RWPE1 (cell line): ENCODE data around the gene FXN.

ENCODE experiments used
- CTCF ChIA-PET: fragments of 350-600 bp; sonication (Branson Sonifier 250); formaldehyde crosslinking; extraction: SDS; loops from one replicate; lab custom pipeline; 2021; lab: Yijun Ruan, JAX
- POLR2A ChIA-PET: fragments of 400-600 bp; formaldehyde crosslinking; extraction: SDS; loops from one replicate; lab custom pipeline; 2020; ENCODE audit warnings: antibody characterized with exemption; ENCODE audit not compliant: low non-redundant PET; lab: Yijun Ruan, JAX
- DNase-seq: peaks from one replicate; pipeline ENCODE4 v3.0.0; 2012; ENCODE audit warnings: low spot score
- H3K27ac ChIP-seq: fragments of 450-650 bp; 2 replicates; pipeline ENCODE4 v1.5.1; 2017
- CTCF ChIP-seq: fragments of 450-650 bp; conservative IDR thresholded peaks from 2 replicates; pipeline ENCODE4 v1.5.1; 2017; ENCODE audit warnings: low read depth, mild to moderate bottlenecking

The FXN gene

GRCh38 chr9:69058101-69058500 is 22.5 kb downstream of the FXN start:
- no peak for TF ChIP-seq CTCF
- no peak for DNase-seq
- POLR2A ChIA-PET: no interaction called here
- no peak overlapping the region for H3K27ac ChIP-seq
- CTCF ChIA-PET: no interaction called here

GRCh38 chr9:69060766-69061165 is 25.2 kb downstream of the FXN start:
- POLR2A ChIA-PET: no interaction called here
- no peak for TF ChIP-seq CTCF
- no peak for DNase-seq
- CTCF ChIA-PET: no interaction called here
- H3K27ac ChIP-seq: no peak overlapping the region

GRCh38 chr9:69062195-69062594 is 26.6 kb downstream of the FXN start:
- DNase-seq: no peak
- CTCF ChIA-PET: no interaction called here
- no peak overlapping the region for H3K27ac ChIP-seq
- TF ChIP-seq CTCF: no peak
- POLR2A ChIA-PET: no interaction called here

- CTCF ChIA-PET: no interaction called here
- no peak for TF ChIP-seq CTCF
- no peak overlapping the region for H3K27ac ChIP-seq
- DNase-seq: no peak
- POLR2A ChIA-PET: no interaction called here
Observed at GRCh38 chr9:69063839-69064238, 28.3 kb downstream of the FXN start.

- POLR2A ChIA-PET: no interaction called here
- TF ChIP-seq CTCF: no peak
- no peak for DNase-seq
- CTCF ChIA-PET: no interaction called here
- no peak overlapping the region for H3K27ac ChIP-seq
Observed at GRCh38 chr9:69065660-69066059, 30.1 kb downstream of the FXN start.

GRCh38 chr9:69066955-69067354 is 31.4 kb downstream of the FXN start:
- POLR2A ChIA-PET: no interaction called here
- CTCF ChIA-PET: interaction anchor here (0.6 kb wide), 1 partner anchor 244 kb away, joined by 3 read pairs; no protein-coding TSS in a partner anchor
- TF ChIP-seq CTCF: no peak
- DNase-seq: no peak
- H3K27ac ChIP-seq: no peak overlapping the region

- CTCF ChIA-PET: interaction anchor here (0.6 to 1.3 kb wide), 2 partner anchors 51 to 88 kb away, joined by 4 to 7 read pairs; no protein-coding TSS in a partner anchor
- no peak for TF ChIP-seq CTCF
- no peak for DNase-seq
- POLR2A ChIA-PET: no interaction called here
- no peak overlapping the region for H3K27ac ChIP-seq
Observed at GRCh38 chr9:69070201-69070600, 34.6 kb downstream of the FXN start.
